Cardiac fibroblast (primary cell): ENCODE measurements around the gene STK32C.

Source experiments
- DNase-seq, 2 donors: peaks; one replicate each; pipeline versions ENCODE4 v3.0.0 to v3.0.0-alpha.2; 2010; ENCODE audit warnings: low read depth in 2 of 2
- H3K4me3 ChIP-seq, 2 donors: replicated peaks in 1 of 2; 1 replicate in 1 of 2; 2 replicates in 1 of 2; pipeline ENCODE4 v1.5.1; 2011; ENCODE audit warnings: low read depth in 2 of 2, low read length in 2 of 2, mild to moderate bottlenecking in 2 of 2, moderate library complexity in 1 of 2
- CTCF ChIP-seq: IDR thresholded peaks from one replicate; pipeline ENCODE4 v1.5.1; 2011; ENCODE audit warnings: low read depth, mild to moderate bottlenecking, low read length, inconsistent platforms

Gene STK32C

GRCh38 chr10:132193907-132194552, 113.7 kb downstream of the STK32C start:
- DNase-seq: peak in 1 of 2 donors; percentile 21
- H3K4me3 ChIP-seq: no peak overlapping the region
- no peak for TF ChIP-seq CTCF

GRCh38 chr10:132192991-132193665, 114.6 kb downstream of the STK32C start:
- no peak for TF ChIP-seq CTCF
- no peak overlapping the region for H3K4me3 ChIP-seq
- no peak for DNase-seq

GRCh38 chr10:132192076-132192975, 115.4 kb downstream of the STK32C start:
- TF ChIP-seq CTCF: no peak
- H3K4me3 ChIP-seq: no peak overlapping the region
- no peak for DNase-seq

GRCh38 chr10:132189810-132190422, 117.8 kb downstream of the STK32C start:
- DNase-seq: no peak
- no peak overlapping the region for H3K4me3 ChIP-seq
- TF ChIP-seq CTCF: no peak

DNA sequence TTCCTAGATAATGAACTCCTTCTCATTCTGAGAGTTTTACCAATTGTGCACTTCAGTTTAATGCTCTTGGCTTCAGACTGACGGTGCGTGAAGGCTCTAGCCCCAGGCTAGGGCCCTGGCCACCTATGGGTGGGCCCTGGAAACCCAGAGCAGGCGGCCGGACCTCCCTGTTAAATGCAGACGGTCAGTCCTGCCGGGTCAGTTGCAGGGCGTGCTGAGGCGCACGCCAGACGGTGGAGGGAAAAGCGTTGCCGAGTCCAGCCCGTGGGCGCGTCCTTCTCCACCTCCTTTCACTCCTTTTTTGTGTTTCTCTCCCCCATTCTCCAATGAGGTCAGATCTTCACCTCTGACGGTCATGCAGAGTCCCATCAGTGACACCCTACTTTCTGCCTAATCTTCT, 118.7 kb downstream of the STK32C start:
- TF ChIP-seq CTCF: no peak
- no peak overlapping the region for H3K4me3 ChIP-seq
- no peak for DNase-seq

DNA sequence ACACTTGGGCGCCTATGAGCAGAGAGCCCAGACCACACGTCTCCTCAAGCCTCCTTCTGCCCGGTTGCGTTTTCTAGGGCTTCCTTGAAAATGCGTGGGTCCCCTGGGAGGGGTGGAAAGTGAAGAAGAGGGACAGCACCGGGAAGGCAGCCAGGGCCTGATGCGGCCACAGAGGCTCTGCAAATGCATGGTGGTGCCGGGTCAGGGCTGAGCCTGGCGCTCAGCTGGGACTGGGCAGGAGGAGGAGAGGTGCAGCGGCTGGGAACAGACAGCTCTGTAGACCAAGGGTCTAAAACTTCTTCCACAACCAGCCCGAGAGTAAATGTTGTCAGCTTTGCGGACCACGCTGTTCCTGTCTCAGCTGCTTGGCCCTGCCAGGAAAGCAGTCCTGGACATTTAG, 119.4 kb downstream of the STK32C start:
- no peak for DNase-seq
- peak overlapping the region in 1 of 2 donors; percentile 58 for H3K4me3 ChIP-seq
- TF ChIP-seq CTCF: no peak
